HG02840 (cell line): ENCODE data around the gene GSTP1.
"Not testable (repeated sequence)": the region's sequence is repeated elsewhere in the genome, so short reads cannot be mapped to it uniquely, and the experiment has no call there.

Experiments used
- ATAC-seq: cut with Tn5 transposase; IDR thresholded peaks from one replicate; pipeline ENCODE4 v1.9.1; 2021; ENCODE audit warnings: mild to moderate bottlenecking, moderate library complexity, moderate number of reproducible peaks; ENCODE audit not compliant: unreplicated experiment, low FRiP score

The GSTP1 gene

DNA sequence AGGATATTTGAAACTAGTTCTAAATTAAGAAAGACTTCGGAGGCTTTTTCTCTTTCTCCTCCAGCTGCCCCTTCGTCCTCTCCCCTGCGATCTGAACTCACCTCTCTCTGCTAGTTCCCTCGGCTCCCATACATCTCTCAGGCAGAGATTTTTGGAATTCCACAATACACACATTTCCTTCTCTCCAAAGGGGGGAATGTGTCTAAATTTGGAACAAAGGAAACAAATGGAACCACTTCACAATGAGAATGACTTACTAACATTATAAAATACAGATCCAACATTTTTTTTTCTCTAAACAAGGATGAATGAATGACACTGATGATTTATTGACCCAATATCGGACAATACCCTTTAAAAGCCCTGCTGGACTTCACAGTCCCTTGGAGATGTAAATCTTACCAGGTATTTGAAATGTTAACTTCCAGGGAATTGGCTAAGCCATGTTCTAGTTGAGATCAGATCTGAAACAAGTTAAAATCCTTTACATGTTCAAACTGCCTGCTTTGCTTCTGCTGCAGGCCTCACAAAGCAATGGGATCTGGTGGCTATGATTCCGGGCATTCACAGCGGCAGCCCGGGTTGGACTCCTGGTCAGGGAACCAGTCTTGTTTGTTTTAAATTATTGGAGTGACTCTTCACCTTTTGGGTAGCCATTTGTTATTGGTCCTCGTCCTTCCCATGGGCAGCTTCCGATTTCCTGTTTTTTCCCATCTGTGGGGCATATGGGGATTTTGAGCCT lies 20.5 kb upstream of the GSTP1 start:
- no peak for ATAC-seq

DNA sequence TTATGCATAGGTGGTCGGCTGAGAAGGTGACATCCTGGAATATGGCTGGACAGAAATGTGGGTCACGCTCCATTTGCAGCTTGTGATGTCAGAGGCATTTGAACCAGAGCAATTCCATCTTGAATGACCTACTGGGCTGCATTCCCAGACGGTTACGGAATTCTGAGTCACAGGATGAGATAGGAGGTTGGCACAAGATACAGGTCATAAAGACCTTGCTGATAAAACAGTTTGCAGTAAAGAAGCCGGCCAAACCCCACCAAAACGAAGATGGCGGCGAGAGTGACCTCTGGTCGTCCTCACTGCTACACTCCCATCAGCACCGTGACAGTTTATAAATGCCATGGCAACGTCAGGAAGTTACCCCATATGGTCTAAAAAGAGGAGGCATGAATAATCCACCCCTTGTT lies 19.9 kb upstream of the GSTP1 start:
- ATAC-seq, result not testable (repeated sequence)

DNA sequence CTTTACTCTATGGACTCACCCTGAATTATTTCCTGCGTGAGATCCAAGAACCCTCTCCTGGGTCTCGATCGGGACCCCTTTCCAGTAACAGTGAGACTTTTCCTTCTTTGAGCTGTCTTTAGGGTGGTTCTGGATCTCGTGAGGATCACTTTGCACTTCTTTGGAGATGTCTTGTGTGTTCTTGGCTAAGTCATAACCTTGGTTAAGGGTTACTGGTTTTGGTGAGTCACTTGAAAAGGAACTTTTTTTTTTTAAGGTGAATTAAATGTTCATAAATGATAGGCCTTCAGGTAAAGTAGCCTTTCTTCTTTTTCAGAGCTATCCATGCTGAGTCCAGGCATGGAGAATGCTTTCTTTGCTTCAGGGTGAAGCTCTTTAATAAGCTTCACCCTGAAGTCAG lies 19.4 kb upstream of the GSTP1 start:
- ATAC-seq, result no peak

DNA sequence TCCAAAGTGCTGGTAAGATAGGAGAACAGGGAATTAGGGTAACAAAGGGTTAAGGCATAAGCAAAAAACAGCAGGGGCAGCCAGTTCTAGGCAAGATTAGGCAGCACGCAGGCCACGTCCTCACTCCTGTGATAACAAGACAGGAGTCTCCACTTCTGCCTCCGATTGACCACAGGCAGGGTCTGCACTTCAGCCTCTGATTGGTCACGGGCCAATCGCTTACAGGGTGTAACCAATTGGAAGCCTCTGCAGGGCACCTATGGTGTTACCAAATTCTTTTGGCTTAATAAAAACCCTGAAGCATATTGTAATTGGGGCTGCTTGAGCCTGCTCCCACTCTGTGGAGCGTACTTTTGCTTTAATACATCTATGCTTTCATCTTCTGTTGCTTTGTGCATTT lies 12.2 kb upstream of the GSTP1 start:
- no peak for ATAC-seq

DNA sequence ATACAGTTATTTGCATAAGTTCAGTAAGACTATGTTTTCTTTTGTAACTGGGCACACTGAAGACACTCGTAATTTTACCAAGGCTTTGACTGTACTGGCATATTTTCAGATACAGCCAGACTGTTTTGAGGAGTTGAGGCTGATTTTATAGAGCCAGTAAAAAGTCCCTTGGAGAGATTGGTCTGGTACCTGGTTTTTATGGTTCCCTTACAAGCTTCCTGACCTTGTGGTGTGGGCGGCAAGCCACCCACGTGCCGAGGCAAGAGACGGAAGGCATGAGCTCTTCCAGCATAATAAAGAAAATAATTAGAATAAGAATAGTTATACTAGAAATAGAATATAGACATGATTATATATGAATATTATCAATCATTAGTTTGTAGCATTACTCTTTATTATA lies 11.3 kb upstream of the GSTP1 start:
- ATAC-seq, result no peak

DNA sequence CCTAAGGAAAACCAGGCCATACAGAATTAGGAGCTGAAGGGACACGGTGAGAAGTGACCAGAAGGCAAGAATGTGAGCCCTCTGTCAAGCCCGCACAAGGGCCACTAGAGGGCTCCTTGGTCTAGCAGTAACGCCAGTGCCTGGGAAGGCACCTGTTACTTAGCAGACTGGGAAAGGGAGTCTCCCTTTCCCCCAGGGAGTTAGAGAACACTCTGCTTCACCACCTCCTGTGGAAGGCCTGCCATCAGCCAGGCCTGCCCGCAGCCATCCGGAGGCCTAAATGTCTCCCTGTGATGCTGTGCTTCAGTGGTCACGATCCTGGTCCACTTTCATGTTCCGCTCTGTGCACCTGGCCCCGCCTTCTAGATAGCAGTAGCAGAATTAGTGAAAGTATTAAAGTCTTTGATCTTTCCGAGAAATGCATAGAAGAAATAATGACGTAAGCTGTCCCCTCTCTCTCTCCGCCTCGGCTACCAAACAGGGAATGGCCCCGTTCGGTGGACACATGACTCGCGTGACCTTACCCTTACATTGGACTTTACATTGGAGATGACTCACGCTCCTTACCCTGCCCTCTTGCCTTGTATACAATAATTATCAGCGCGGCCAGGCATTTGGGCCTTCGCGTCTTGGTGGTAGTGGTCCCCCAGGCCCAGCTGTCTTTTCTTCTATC lies 10.7 kb upstream of the GSTP1 start:
- no peak for ATAC-seq

DNA sequence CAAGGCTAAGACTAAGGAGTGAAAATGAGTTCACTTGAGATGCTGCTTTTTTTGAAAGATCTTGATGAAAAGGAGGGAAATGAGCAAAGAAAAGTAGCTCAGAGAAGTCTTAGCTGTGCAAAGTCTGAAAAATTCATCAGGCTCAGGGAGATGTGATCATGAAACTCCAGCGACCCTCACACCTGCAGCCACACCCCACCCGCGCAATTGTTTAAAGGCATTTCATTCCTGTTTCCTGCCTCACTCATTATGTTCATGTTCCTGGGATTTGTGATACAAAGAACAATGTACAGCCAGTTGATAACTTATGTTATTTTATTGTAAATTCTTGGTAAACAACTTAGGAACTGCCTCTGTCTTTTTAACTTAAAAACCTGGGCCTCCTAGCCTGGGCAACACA lies 8.7 kb upstream of the GSTP1 start:
- no peak for ATAC-seq

DNA sequence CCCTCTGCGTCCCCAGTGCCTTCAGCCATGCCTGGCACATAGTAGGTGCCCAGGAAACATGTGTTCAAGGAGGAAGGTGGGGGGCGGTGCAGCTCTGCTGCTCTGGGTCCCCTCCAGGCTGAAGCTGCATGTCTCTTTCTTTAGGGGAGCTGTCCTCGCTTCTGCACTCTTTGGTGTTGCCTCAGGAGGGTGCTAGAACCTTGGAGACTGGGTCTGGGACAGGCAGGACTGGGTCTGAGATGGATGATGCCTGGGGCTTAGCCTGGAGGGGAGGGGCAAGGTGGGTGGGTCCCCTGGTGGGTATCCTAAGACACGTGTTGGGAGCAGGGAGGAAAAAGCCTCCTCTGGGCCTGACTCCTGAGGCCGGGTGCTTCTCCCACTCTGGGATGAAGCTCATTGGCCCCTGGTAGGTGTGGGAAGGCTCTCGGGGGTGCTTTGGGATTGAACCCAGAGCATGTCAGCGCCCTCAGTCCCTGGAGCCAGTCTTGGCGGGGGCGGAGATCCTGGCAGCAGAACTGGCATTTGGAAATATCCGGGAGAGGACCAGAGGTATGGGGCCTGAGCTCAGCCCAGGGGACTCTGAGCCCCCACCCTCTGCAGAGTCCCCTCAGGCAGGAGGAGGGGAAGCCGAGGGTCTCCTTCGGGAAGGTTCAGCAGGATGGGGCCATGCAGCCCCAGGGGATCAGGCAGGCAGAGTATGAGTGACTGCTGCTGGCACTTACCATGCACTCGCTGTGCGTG lies 6.7 kb upstream of the GSTP1 start:
- no peak for ATAC-seq

DNA sequence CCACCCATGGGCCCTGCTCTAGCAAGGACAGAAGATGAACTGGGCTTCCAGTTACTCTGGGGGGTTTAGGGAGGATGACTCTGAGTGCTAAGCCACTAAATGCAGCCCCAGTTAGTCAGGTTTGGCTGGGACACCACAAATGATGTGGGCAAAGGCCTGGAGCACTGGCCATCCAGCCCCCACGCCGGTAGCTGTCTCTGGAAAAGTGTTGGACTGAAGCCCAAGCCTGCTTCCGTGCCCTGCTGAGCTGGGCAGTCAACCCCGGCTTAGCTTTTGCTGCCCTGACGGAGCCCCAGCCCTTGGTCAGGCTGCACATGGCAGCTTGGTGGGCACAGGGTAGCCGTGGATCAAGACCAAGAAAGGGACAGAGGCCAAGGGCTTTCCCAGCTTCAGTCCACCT lies 5.7 kb upstream of the GSTP1 start:
- no peak for ATAC-seq

DNA sequence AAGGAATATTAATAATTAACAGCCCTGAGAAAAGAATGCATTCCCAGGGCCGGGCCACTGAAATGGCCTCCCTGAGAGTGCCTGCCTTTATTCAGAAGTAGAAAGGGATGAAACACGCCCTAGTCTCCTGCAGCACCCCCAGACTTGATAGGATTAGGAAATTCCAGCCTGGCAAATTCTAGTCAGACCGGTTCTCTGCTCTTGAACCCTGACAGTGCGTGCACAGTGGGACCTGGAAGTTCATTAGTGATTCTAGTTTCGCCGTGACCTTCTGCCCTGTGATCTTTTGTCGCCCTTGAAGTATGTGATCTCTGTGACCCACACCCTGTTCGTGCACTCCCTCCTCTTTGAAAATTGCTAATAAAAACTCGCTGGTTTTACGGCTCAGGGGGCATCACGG lies 2.1 kb upstream of the GSTP1 start:
- no peak for ATAC-seq

DNA sequence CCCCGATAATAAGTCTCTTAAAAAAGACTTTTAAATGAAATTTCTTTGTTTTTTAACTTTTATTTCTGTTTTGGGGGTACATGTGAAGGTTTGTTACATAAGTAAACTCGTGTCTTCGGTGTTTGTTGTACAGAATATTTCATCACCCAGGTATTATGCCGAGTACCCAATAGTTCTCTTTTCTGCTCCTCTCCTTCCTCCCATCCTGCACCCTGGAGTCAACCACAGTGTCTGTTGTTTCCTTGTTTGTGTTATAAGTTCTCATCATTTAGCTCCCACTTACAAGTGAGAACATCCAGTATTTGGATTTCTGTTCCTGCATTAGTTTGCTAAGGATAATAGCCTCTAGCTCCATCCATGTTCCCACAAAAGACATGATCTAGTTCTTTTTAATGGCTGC lies 1.6 kb upstream of the GSTP1 start:
- ATAC-seq, result no peak

DNA sequence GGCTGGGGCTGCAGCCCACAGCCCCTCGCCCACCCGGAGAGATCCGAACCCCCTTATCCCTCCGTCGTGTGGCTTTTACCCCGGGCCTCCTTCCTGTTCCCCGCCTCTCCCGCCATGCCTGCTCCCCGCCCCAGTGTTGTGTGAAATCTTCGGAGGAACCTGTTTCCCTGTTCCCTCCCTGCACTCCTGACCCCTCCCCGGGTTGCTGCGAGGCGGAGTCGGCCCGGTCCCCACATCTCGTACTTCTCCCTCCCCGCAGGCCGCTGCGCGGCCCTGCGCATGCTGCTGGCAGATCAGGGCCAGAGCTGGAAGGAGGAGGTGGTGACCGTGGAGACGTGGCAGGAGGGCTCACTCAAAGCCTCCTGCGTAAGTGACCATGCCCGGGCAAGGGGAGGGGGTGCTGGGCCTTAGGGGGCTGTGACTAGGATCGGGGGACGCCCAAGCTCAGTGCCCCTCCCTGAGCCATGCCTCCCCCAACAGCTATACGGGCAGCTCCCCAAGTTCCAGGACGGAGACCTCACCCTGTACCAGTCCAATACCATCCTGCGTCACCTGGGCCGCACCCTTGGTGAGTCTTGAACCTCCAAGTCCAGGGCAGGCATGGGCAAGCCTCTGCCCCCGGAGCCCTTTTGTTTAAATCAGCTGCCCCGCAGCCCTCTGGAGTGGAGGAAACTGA lies 731 bp downstream of the GSTP1 start:
- ATAC-seq, result peak; percentile 16

DNA sequence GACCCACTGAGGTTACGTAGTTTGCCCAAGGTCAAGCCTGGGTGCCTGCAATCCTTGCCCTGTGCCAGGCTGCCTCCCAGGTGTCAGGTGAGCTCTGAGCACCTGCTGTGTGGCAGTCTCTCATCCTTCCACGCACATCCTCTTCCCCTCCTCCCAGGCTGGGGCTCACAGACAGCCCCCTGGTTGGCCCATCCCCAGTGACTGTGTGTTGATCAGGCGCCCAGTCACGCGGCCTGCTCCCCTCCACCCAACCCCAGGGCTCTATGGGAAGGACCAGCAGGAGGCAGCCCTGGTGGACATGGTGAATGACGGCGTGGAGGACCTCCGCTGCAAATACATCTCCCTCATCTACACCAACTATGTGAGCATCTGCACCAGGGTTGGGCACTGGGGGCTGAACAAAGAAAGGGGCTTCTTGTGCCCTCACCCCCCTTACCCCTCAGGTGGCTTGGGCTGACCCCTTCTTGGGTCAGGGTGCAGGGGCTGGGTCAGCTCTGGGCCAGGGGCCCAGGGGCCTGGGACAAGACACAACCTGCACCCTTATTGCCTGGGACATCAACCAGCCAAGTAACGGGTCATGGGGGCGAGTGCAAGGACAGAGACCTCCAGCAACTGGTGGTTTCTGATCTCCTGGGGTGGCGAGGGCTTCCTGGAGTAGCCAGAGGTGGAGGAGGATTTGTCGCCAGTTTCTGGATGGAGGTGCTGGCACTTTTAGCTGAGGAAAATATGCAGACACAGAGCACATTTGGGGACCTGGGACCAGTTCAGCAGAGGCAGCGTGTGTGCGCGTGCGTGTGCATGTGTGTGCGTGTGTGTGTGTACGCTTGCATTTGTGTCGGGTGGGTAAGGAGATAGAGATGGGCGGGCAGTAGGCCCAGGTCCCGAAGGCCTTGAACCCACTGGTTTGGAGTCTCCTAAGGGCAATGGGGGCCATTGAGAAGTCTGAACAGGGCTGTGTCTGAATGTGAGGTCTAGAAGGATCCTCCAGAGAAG lies 1.6 kb downstream of the GSTP1 start:
- no peak for ATAC-seq

DNA sequence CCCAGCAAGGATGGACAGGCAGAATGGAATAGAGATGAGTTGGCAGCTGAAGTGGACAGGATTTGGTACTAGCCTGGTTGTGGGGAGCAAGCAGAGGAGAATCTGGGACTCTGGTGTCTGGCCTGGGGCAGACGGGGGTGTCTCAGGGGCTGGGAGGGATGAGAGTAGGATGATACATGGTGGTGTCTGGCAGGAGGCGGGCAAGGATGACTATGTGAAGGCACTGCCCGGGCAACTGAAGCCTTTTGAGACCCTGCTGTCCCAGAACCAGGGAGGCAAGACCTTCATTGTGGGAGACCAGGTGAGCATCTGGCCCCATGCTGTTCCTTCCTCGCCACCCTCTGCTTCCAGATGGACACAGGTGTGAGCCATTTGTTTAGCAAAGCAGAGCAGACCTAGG lies 2.3 kb downstream of the GSTP1 start:
- ATAC-seq, result no peak

DNA sequence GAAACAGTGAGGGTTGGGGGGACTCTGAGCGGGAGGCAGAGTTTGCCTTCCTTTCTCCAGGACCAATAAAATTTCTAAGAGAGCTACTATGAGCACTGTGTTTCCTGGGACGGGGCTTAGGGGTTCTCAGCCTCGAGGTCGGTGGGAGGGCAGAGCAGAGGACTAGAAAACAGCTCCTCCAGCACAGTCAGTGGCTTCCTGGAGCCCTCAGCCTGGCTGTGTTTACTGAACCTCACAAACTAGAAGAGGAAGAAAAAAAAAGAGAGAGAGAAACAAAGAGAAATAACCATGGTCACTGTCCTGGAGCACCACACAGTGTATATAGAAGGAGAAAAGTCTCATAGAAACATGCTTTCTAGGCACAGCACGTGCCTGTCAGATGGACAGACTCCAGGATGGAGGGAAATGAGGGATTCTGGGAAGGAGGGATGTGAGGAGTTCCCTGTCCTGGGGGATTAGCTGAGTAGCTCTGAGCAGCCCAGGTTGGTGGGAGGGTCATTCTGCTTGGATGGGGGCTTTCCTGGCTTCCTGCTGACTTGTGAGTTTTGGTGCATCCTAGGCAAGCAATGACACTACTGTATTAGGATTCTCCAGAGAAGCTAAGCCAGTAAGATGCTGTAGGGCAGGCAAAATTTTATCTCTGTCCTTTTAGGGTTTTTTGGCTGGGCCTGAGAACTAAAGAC lies 3.1 kb downstream of the GSTP1 start:
- ATAC-seq, result no peak

DNA sequence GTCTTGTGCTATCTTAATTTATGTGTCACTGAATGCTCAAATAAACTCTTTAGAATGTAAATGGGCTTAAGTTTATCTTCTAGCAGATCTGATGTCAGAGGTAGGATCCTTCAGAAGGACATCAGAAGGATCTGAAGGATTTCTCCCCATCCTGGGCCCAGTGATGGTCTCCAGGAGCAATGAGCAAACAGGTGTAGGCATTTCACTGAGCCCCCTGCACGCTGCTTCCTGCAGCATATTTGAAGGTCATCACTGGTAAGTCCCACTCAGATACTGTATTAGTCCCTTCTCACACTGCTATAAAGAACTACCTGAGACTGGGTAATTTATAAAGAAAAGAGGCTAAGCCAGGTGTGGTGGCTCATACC lies 4.5 kb downstream of the GSTP1 start:
- ATAC-seq, result no peak

DNA sequence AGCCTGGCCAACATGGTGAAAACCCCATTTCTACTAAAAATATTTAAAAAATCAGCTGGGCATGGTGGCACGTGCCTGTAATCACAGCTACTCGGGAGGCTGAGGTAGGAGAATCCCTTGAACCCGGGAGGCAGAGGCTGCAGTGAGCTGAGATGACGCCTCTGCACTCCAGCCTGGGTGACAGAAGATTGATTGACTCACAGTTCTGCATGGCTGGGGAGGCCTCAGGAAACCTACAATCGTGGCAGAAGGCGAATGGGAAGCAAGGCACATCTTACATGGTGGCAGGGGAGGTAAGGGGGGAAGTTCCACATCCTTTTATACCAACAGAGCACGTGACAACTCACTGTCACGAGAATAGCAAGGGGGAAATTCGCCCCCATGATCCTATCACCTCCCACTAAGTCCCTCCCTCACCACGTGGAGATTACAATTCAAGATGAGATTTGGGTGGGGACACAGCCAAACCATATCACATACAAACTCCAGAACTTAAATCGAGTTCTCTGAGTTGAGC lies 5.3 kb downstream of the GSTP1 start:
- not testable (repeated sequence) for ATAC-seq

DNA sequence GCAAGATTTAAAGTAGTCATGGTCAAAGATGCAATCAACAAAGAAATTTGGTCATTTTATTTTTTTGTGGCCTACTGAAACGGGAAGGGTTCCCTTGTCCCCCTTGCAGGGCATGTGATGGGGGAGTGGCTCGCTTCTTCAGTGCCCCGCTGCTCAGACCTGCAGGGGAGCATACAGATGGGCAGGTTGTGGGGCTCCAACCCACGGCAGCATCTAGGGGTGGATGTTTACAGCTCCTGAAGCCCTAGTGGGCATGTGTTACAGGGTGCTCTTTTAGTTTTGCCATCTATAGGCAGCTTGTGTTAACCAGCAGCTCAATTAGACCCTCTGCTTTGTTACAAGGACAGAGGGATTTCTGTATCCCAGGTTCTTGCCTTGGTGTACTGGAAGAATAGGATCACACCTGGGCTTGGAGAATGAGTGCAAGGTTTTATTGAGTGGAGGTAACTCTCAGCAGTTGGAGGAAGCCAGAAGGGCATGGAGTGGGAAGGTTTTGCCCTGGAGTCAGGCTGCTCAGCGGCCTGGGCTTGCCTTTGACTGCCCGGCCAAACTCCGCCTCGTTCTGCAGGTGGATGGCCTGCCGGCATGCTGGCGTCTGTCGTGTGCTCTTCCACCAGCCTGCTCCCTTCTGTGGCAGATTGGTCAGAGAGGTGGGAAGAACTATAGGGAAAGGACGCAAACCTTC lies 9.4 kb downstream of the GSTP1 start:
- ATAC-seq, result no peak

DNA sequence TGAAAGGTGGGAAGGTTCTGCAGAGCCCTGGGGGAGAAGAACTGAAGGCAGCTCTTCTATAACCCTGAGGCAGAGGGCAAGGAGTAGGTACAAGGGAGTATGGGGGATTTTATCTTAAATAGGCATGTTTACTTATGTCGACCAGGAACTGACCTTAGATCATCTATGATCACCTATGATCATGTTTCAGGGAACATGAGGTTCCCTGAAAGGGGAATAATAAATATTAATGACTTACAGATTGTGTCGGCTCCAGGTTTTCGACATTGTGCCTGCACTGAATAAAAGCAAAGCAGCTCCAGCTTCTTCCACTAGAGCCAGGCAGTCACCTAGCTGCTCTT lies 9.9 kb downstream of the GSTP1 start:
- no peak for ATAC-seq
